ENCODE measurements around the gene LSM10.

DNA sequence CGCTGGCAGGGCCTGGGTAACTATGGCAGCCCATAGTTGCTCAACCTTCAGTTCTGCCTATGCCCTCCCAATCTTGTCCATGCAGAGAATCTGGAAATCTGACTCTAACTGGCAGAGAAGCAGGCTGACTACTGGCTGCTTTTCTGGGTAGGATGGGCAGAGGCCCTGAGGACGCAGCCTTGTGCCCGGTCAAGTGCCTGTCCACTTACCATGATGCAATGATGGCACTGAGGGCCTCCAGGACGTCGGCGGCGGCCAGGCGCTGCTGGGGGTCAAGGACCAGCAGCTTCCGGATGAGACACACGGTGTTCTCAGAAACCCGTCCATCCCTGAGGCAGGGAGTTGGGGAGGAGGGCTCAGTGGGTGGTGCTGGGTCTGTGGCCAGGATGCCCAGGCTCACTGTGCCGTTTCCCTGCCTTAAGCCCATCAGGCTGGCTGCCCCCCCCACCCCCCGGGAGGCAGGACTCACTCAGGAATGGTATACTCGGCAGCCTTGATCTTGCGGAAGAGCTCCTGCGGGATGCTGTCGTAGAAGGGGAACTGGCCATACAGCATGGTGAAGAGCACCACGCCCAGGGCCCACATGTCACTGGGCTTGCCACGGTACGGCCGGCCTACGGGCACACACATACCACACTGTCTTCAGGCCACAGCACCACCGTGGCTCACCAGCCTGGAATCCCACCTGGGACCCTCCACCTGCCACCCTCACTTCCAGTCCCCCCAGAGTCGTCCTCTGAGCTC is 53.9 kb downstream of the LSM10 start:
- TF ChIP-seq SIN3A (IDR thresholded peaks at IDR 0.05; ENCODE audit: borderline replicate concordance, insufficient read depth, low read length) (no peak), POLR2AphosphoS5 (IDR thresholded peaks at IDR 0.05; ENCODE audit: low read depth, low read length) (no peak)

All from PFSK-1 (cell line).